ENCODE measurements around the gene SLC36A1. TPM values are rescaled to one million over a fixed set of nuclear protein-coding genes. Genes with fewer than 3 reads are reported as not detected.
"Not testable (repeated sequence)": the region's sequence is repeated elsewhere in the genome, so short reads cannot be mapped to it uniquely, and the experiment has no call there.

The SLC36A1 gene
- total and polyA plus RNA-seq, 9 donors: 1.9 to 9.7 (median 5.4) TPM

DNA sequence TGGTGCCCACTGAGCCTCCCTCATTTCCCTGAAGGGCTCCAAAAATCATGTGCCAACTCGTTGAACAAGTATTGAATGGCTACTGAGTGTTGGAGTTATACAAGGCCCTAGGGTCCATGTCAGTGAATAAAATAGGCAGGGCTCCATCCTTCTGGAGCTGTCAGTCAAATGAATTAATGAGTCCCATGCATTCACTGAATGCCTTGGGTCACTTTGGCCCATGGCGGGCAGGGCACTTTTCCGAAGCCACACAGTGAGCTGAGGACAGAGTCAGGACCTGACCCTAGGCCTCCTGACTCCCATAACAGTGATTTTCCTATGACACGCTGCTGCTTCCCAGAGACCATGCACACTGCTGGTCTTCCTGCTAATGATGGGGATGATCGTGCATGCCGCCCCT, 27.3 kb upstream of the SLC36A1 start:
- Histone ChIP-seq H3K36me3 (no peaks in the 10 kb centered on the region), H3K4me3 (no peak overlapping the region), H3K4me1 (ENCODE audit: insufficient read depth) (no peaks in the 10 kb centered on the region), H3K27me3 (no peaks in the 10 kb centered on the region), H3K27ac (no peak overlapping the region), H3K9me3 (no peaks in the 10 kb centered on the region)
- 85 to 89% (median 88%) methylated on average over 6 of the region's 6 CpGs for WGBS, 3 donors
- intact Hi-C loops (cut with DNase I): no loop called here
- DNase-seq: no peak
- no peak for TF ChIP-seq EP300 (IDR thresholded peaks at IDR 0.05)
- no peak for TF ChIP-seq POLR2A (IDR thresholded peaks at IDR 0.05)
- TF ChIP-seq, protein P1, sequence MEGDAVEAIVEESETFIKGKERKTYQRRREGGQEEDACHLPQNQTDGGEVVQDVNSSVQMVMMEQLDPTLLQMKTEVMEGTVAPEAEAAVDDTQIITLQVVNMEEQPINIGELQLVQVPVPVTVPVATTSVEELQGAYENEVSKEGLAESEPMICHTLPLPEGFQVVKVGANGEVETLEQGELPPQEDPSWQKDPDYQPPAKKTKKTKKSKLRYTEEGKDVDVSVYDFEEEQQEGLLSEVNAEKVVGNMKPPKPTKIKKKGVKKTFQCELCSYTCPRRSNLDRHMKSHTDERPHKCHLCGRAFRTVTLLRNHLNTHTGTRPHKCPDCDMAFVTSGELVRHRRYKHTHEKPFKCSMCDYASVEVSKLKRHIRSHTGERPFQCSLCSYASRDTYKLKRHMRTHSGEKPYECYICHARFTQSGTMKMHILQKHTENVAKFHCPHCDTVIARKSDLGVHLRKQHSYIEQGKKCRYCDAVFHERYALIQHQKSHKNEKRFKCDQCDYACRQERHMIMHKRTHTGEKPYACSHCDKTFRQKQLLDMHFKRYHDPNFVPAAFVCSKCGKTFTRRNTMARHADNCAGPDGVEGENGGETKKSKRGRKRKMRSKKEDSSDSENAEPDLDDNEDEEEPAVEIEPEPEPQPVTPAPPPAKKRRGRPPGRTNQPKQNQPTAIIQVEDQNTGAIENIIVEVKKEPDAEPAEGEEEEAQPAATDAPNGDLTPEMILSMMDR (IDR thresholded peaks at IDR 0.05): no peak

DNA sequence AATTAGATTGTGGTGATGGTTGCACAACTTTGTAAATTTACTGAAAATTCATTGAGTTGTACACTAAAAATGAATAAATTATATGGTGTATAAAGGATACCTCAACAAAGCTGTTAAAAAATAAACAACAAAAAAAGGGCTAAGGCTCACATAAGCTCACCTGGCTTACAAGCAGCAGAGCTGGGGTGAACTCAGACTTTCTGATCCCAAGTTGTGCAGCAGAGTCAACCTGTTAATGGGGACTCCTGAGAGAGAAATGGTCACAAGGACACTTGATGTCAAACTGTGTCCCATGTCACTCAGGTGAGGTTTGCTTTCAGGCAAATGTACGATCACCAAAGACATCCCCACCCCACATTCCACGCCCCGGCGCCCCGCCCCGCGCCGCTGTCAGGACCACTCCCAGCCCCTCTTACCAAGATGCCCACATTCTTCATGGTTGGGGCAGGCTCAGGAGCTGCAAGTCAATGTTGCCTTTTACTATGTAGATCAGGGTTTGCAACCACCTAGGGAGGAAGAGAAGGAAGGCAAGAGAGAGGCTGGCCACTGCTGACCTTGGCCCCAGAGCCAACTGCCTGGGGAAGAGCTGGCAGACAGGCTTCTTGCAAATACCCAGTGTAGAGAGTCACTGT, 22.4 kb upstream of the SLC36A1 start:
- TF ChIP-seq, protein P1 (IDR thresholded peaks at IDR 0.05): no peak
- TF ChIP-seq POLR2A (IDR thresholded peaks at IDR 0.05) (no peak), EP300 (IDR thresholded peaks at IDR 0.05) (no peak)
- Histone ChIP-seq H3K9me3 (no peaks in the 10 kb centered on the region), H3K36me3 (no peaks in the 10 kb centered on the region), H3K4me3 (no peak overlapping the region), H3K27me3 (no peaks in the 10 kb centered on the region), H3K27ac (no peak overlapping the region), H3K4me1 (ENCODE audit: insufficient read depth) (no peaks in the 10 kb centered on the region)
- intact Hi-C loops (cut with DNase I): no loop called here
- WGBS, 3 donors: 29 to 32% (median 31%) methylated on average over 8 of the region's 8 CpGs
- no peak for DNase-seq

DNA sequence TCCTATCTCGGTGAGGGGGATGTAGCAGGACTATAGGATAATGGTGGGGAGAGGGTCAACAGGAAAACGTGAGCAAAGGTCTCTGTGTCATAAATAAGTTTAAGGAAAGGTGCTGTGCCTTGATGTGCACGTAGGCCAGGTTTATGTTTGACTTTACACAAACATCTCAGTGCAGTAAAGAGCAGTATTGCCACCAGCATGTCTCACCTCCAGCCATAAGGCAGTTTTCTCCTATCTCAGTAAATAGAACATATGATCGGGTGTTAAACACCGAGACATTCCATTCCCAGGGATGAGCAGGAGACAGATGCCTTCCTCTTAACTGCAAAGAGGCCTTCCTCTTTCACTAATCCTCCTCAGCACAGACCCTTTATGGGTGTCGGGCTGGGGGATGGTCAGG, 21.1 kb upstream of the SLC36A1 start:
- H3K9me3 ChIP-seq; H3K27ac ChIP-seq; H3K27me3 ChIP-seq; H3K36me3 ChIP-seq; H3K4me1 ChIP-seq (ENCODE audit: insufficient read depth); DNase-seq; intact Hi-C loops (cut with DNase I); H3K4me3 ChIP-seq: not testable (repeated sequence)
- WGBS, 3 donors: 47 to 63% (median 62%) methylated on average over 6 of the region's 6 CpGs

DNA sequence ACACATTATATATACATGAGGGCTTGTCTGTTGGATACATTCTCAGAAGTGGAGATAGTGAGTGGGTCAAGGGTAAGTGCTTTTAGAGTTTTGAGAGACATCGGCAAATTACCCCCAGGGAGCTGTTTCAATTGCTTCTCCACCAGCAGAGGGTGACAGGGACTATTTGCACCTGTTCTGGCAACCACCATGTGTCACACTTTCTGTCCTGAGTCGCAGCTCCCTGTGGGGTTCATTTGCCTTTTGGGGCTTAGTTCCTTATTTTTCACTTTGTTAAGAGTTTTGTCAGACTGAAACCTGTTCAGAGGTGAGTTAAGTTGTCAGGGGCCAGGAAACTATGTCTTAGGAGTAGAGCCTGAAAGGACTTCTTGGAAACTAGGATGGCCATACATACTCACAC, 20.1 kb upstream of the SLC36A1 start:
- TF ChIP-seq POLR2A (IDR thresholded peaks at IDR 0.05) (no peak), EP300 (IDR thresholded peaks at IDR 0.05) (no peak)
- TF ChIP-seq, protein P1 (IDR thresholded peaks at IDR 0.05): no peak
- Histone ChIP-seq H3K27me3 (no peaks in the 10 kb centered on the region), H3K36me3 (no peaks in the 10 kb centered on the region), H3K4me3 (no peak overlapping the region), H3K27ac (no peak overlapping the region), H3K4me1 (ENCODE audit: insufficient read depth) (no peaks in the 10 kb centered on the region), H3K9me3 (no peaks in the 10 kb centered on the region)
- no peak for DNase-seq
- intact Hi-C loops (cut with DNase I): no loop called here
- WGBS, 3 donors: 82 to 88% (median 85%) methylated on average over 2 of the region's 2 CpGs

DNA sequence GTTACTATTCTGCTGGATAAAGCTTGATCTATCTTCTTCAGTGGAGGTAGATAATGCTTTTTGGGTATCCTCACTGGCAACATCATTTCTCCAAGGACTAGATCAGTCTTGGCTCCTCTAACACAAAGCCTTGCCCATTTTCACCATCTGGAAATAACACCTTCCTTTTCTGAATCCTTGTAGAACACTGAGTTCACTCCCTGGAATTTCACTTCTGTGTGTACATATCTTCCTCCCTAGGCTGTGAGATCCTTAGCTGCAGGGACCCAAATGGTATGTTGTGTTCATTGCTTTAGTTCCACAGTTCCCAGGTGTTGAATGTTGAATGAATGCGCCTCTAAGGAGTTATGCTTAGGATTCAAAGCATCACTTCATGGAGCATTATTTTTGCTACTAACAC, 16.7 kb upstream of the SLC36A1 start:
- Histone ChIP-seq H3K9me3 (no peaks in the 10 kb centered on the region), H3K27ac (no peak overlapping the region), H3K4me3 (no peak overlapping the region), H3K27me3 (no peaks in the 10 kb centered on the region), H3K36me3 (no peaks in the 10 kb centered on the region), H3K4me1 (ENCODE audit: insufficient read depth) (no peaks in the 10 kb centered on the region)
- intact Hi-C loops (cut with DNase I): no loop called here
- no peak for DNase-seq
- 90 to 99% (median 96%) methylated on average over 1 of the region's 1 CpG for WGBS, 3 donors
- no peak for TF ChIP-seq POLR2A (IDR thresholded peaks at IDR 0.05)
- no peak for TF ChIP-seq EP300 (IDR thresholded peaks at IDR 0.05)
- TF ChIP-seq, protein P1 (IDR thresholded peaks at IDR 0.05): no peak

Data from ovary (tissue), 9 donors.